ENCODE data around the gene ECM2.

DNA sequence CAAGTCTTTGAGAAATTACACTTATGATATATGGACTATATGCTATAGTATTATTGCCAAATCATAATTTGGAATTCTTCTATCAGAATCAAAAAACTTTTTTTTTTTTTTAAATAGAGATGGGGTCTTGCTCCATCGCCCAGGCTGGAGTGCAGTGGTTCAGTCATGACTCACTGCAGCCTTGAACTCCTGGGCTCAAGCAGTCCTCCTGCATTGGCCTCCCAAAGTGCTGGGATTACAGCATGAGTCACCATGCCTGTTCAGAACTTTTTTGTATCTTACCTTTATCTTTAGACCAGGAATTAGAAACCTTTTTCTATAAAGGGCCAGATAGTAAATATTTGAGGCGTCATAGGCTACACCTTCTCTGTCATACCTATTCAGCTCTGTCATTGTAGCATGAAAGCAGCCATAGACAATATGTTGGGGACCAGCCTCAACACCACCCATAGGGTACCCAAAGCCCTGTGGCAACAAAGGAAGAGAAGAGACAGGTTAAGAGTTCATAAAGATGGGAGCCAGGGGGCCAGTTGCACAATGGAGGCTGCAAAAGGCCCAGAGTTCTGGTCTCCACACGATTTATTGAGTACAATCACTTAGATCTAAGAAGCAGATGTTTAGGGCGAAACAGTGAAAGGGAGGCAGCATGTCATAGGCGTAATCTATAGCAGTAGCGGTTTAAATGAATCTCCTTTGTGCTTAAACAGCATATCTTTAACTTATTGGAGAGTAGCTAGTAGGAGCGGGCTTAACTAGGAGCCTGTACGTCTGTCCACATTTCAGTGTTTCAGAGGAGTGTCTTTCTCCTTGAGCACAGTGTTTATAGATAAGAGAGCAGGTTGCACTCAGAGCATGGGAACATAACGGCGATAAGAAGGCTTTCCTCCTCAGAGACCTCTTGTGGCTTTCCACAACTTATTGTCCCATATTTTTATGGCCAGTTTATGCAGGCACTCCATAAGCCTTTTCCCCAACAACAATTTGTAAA is 12.5 kb downstream of the ECM2 start:
- TF ChIP-seq, protein P1, sequence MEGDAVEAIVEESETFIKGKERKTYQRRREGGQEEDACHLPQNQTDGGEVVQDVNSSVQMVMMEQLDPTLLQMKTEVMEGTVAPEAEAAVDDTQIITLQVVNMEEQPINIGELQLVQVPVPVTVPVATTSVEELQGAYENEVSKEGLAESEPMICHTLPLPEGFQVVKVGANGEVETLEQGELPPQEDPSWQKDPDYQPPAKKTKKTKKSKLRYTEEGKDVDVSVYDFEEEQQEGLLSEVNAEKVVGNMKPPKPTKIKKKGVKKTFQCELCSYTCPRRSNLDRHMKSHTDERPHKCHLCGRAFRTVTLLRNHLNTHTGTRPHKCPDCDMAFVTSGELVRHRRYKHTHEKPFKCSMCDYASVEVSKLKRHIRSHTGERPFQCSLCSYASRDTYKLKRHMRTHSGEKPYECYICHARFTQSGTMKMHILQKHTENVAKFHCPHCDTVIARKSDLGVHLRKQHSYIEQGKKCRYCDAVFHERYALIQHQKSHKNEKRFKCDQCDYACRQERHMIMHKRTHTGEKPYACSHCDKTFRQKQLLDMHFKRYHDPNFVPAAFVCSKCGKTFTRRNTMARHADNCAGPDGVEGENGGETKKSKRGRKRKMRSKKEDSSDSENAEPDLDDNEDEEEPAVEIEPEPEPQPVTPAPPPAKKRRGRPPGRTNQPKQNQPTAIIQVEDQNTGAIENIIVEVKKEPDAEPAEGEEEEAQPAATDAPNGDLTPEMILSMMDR (IDR thresholded peaks at IDR 0.05; ENCODE audit: borderline replicate concordance, extremely low read depth, low read length, poor library complexity, severe bottlenecking): no peak
- TF ChIP-seq EZH2 (IDR thresholded peaks at IDR 0.05; ENCODE audit: borderline replicate concordance, low read depth, low read length, severe bottlenecking): no peak
